HG03280 (cell line): Measurements from ENCODE around the gene NTN3.

ENCODE experiments used
- ATAC-seq: cut with Tn5 transposase; IDR thresholded peaks from one replicate; pipeline ENCODE4 v1.9.1; 2021; ENCODE audit warnings: mild to moderate bottlenecking, moderate library complexity; ENCODE audit not compliant: unreplicated experiment

Gene NTN3

DNA sequence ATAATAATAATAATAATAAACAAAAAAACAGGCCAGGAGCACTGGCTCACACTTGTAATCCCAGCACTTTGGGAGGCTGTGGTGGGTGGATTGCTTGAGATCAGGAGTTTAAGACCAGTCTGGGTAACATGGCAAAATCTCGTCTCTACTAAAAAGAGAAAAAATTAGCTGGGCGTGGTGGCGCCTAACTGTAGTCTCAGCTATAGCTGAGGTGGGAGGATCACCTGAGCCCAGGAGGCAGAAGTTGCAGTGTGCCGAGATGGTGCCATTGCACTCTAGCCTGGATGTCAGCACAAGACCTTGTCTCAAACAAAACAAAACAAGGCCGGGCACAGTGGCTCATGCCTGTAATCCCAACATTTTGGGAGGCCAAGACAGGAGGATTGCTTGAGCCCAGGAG, 23.9 kb downstream of the NTN3 start:
- ATAC-seq: no peak

DNA sequence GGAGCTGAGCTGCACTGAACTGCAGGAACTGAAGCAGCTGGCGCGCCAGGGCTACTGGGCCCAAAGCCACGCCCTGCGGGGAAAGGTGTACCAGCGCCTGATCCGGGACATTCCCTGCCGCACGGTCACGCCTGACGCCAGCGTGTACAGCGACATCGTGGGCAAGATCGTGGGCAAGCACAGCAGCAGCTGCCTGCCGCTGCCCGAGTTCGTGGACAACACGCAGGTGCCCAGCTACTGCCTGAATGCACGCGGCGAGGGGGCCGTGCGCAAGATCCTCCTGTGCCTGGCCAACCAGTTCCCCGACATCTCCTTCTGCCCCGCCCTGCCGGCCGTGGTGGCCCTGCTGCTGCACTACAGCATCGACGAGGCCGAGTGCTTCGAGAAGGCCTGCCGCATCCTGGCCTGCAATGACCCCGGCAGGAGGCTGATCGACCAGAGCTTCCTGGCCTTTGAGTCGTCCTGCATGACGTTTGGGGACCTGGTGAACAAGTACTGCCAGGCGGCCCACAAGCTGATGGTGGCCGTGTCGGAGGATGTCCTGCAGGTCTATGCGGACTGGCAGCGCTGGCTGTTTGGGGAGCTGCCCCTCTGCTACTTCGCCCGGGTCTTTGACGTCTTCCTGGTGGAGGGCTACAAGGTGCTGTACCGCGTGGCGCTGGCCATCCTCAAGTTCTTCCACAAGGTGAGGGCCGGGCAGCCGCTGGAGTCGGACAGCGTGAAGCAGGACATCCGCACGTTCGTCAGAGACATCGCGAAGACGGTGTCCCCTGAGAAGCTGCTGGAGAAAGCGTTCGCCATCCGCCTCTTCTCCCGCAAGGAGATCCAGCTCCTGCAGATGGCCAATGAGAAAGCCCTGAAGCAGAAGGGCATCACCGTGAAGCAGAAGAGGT, 25.4 kb downstream of the NTN3 start:
- no peak for ATAC-seq

DNA sequence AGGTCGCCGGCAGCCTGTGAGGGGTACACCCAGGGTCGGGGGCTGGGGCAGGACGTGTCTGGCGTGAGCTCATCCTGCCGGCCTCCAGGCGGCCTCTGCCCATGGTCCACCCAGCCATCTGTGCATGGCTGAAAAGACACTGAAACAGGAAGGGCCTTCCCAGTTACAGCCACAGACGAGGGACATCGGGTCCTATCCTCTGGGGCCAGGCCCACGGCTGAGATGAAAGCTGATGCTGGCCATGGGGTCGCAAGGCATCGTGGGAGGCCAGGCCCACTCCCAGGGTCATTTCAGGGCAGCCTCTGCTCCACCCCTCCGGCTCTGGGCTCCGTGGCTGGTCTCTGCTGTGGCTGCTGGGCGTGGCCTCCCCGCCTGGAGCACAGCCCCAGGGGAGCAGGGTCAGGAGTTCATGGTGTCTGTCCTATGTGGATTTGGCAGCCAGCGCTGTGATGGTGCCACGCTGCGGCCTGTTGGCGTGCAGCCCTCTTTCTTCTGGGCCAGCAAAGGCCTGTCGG, 26.1 kb downstream of the NTN3 start:
- ATAC-seq: no peak

DNA sequence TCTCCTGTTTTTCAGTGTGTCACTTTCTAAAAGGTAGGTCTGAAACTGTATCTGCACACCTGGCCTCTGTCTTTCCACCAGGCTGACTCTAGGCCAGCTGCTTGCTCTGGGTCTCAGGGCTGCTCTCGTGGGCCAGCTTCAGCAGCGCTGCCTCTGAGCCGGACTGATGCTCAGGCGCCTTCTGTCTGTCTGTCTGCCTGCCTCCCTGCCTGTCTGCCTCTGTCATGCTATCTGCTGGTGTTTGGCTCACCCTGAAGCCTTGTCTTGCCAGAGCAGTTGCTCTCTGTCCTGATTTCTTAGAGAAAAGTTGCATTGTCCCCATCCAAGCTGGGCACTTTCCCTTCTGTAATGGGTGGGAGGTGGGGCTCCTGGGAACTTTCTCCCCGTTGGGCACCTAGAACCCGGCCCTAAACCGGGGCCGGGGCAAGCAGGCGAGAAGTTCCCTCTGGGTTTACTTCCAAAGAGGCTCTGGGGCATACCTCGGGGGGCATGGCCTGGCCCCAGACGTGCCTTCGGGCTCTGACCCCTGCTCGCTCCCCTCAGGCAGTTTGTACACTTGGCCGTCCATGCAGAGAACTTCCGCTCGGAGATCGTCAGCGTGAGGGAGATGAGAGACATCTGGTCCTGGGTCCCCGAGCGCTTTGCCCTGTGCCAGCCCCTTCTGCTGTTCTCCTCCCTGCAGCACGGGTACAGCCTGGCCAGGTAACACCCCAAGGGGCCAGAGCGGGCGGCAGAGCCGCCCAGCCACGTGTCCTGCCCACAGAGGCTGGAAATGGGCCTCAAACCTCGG, 26.8 kb downstream of the NTN3 start:
- no peak for ATAC-seq

DNA sequence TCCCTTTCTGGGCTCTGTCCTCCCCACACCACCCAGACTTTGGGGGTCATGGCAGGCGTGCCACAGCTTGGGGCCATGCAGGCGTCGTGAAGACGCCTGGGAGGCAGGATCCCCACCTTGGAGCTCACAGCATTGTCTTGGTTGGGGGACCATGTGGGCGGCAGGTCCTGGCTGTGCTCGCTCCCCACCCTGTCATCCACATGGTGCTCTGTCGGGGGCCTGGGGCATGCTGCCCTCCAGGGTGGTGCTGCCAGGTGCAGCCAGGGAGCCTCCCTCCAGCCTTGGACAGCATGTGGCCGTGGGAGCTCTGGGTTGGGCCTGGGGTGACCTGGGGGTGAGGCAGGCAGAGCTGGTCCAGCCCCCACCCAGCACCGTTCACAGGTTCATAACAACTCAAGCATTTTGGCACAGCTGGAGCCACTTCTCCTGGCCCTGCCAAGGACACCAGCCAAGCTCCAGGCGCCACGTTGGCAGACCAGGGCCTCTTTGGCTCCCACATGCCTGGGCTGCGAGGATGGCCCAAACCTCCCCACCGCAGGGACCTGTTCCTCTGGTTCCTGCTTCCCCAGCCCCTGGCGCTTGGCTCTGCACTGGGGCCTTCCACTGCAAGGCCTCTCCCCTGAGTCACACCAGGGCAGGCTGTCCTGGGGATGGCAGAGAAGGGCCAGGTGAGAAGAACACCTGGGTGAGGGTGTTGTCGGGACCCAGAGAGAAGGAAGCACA, 27.6 kb downstream of the NTN3 start:
- no peak for ATAC-seq

DNA sequence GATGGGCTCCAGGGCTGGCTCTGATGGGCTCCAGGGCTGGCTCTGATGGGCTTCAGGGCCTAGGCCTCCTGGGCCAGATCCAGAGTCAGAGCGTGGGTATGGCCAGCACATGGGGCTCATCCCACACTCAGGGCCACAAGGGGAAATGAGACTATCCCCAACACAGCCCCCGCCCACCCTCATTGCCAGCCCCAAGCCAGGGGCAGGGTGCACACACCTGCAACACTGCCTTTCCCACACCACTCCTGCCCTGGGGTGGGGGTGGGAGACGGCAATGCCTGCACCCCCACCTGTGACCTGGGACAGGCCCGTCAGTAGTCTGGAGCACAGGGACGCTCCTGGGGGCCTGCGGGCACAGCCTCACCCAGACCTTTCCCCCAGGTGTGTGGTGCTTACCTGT, 28.4 kb downstream of the NTN3 start:
- no peak for ATAC-seq

DNA sequence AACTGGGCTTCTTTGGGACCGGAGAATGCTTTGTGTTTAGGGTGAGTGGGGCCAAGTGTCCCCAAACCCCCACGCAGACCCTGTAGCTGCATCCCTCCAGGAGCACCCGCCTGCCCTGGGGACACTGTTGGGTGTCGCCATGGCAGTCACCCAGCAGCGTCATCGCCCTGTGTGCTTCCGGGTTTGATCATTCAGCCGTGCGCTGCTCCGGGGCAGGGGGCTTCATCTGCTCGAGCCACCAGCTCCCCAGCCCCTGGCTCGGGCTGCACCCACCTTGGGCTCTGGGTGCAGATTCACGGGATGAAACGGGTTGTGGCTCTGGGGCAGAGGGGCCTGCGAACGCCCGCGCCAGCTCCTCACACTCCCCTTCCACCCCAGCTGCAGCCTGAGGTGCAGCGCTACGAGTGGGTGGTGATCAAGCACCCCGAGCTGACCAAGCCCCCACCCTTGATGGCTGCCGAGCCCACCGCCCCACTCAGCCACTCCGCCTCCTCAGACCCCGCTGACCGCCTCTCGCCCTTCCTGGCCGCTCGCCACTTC, 28.9 kb downstream of the NTN3 start:
- ATAC-seq: no peak

DNA sequence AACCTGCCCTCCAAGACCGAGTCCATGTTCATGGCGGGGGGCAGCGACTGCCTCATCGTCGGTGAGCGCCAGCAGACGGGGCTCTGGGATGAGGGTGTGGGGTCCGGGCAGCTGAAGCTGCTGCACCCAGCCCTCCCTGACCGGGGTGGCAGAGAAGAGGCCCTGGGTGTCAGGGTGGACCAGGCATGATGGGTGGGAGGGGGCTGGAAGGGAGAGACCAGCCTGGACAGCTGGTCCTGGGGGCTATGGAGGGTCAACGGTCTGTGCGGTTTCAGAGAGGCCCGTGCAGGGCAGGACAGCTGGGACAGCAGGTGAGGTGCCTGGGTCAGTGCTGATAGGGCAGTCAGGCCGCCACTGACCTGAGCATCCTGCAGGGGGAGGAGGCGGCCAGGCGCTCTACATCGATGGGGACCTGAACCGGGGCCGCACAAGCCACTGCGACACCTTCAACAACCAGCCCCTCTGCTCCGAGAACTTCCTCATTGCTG, 29.4 kb downstream of the NTN3 start:
- ATAC-seq: no peak

DNA sequence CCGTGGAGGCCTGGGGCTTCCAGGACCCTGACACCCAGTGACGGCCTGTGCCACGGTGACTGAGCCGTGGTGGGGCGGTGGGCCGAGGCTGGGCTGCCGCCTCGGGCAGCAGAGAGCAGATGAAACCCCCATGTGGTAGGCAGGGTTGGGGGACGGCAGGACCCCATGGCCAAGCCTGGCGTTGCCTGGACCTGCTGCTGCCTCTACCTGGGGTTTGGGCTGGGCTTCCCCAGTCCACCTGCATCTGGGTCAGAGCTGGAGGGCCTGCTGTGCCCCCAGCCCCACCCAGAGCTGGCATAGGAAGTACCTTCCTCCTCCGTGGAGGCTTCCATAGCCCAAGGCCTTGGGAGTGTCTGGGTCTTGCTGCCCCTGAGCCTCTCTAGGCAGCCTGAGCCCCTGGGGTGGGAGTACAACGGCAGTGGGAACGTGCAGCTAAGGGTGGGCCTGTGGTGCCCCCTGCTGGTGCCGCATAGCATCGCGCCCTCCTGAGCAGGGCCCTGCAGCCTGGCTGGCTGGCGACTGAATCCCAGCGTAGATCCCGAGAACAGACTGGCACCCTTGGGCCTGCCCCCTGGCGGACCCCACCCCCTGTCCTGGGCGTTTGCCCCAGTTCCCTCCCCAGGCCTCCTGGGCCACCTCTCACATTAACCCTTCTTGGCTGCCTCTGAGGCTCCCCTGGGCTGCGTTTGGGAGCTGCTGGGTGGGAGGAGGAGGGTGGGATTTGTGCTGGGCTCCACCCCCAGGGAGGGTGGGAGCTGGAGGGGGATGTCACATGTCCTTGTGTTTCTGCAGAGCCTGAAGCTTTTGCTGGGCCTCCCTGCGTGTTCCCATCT, 30.0 kb downstream of the NTN3 start:
- no peak for ATAC-seq

DNA sequence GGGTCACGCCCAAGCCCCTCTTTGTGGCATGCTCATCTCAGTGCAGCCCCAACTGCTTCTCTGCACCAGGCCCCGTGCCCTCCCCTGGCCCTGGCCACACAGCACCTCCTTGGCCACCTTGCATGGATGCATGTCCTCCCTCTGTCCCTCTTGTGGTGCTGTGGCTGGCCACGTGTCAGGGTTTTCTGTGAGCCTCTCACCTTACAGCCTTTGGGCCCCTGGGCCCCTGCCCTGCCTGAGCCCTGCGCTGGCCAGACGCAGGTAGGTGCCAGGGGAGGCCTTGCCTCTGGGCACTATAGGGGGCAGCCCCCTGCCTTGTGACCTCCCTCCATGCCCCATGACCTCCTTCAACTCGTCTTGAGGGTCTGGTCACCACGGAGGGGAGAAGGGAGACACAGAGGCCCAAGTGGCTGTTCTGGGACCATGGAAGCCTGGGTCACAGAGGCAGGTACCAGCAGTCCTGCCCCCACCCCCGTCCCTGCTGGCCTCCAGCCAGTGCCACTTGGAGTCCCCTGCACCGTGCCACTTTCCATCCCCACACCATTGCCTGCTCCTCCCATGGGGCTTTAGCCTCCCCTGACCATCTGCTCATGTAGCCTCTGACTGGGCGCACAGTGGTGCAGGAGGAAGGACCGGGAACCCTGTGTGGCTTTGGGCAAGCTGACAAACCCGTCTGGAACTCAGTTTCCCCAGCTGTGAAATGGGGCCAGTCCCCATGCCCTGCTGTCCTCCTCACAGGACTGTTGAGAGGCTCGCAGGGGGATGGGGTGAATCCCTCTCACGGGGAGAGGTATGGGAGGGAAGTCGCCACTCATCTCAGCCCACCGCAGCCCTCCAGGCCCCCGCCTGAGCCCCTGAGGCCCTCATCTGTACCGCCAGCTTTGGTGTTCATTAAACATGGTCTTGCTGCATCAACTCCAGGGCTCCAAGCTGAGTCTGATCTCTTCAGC, 31.1 kb downstream of the NTN3 start:
- no peak for ATAC-seq

DNA sequence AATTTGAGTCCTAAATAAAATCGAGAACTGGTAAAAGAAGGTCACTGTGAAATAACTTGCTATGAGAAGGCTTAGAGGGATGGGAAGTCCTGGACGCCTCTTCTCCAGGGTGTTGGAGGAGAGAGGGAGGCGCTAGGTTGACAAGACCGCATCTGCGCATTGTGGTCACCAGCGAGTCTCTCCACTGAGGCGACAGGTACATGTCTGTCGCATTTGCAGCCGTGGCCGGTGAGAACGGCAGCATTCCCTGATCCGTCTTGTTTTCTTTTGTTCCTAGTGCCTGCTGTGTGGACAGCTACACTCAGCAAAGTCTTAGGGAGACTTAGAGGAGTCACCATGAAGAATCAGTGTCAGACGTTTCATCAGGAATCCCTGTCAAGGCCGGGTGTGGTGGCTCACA, 34.6 kb downstream of the NTN3 start:
- ATAC-seq: no peak

DNA sequence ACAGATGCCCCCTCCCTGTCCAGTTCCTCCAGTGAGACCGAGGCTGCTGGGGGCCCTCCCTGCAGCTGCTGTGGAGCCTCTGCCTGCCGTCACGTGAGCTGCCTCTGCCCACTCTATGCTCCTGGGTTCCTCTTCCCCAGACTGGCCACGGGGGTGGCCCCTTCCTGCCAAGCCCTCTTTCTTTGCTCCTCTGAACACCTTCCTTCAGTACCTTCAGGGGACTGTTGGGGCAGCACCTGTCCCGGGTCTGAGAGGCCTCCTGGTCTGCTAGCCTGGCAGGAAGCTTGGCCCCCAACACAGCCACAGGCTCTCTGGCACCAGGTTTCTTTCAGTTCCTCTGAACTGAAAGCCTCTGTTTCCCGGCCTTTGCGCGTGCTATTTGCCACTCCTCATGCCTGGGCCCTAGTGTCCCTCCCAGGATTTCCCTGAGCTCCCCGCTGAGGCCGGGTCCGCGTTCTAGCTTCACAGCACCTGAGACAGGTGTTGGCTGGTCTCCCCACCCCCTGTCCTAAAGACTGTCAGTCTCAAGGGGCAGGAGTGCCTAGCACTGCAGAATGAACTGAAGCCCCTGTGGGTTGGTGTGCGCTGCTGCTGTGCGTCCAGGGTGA, 36.1 kb downstream of the NTN3 start:
- no peak for ATAC-seq

DNA sequence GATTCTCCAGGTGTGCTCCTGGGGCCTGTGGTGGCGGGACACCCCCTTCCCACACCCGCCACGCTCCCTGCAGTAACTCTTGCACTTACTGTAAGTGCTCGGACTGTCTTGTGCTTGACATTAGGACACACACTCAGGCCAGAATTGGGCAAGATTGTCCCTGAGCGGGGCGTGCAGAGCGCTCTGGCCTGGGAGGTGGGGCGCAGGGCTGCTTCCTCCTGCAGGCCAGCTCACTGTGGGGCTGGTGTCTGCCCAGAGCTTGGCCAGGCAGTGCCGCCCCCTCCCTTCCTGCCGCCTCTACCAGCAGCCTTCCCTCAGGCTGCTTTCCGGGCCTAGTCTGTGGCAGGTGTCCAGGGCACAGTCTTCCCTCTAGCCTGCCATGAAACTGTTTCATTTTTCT, 36.6 kb downstream of the NTN3 start:
- no peak for ATAC-seq

DNA sequence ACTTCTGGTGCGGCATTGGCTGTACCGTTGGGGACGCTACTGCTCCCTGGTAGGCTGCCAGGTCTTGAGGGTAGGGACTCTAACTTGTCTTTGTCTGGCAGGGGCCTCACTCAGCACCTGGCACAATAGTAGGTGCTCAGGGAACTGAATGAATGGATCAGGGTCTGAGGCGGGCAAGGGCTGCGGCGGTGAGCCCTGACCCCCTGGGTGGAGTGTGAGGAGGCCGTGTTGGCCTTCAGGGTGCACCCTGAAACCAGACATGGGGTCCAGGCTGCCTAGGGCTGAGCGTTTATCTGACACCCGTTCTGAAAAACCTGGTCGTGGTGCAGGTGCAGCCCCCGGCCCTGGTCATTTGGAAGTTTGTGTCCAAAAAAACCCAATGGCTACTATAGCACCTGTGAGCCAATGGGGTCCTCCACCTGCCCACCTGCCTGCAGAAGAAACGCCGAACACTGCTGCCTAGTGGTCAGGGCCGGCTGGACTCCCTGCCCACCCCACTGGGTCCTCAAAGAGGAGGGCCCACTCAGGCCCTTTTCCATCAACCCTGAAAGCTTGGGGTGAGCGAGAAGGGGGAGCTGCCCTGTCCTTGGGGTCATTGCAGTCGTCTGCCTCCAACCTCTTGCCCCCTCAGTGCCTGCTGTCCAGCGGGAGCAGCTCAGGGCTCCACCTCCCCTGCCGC, 37.8 kb downstream of the NTN3 start:
- no peak for ATAC-seq

DNA sequence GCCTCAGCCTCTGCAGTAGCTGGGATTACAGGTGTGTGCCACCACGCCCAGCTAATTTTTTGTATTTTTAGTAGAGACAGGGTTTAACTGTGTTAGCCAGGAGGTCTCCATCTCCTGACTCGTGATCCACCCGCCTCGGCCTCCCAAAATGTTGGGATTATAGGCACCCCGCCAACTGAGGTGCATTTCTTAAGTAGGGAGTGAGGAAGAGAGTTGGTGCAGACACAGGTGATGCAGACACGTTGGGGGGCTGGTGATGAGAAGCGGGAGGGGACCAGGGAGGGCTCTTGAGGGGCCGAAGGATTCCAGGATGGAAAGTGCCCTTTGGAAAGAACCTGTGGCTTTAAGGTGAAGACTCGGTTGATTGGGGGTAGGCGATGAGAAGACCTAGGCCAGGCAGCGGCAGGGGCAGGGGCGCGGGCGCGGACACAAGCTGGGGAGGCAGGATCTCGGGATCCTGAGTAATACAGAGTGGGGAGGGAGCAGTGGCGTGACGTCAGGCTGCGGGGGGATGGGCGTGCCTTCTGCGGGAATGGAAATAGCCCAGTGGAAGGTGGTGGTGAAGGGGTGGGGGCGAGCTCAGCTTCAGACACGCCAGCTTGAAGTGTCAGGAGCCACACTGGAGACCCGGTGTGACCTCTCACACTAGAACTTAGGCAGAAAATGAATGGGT, 40.2 kb downstream of the NTN3 start:
- no peak for ATAC-seq

DNA sequence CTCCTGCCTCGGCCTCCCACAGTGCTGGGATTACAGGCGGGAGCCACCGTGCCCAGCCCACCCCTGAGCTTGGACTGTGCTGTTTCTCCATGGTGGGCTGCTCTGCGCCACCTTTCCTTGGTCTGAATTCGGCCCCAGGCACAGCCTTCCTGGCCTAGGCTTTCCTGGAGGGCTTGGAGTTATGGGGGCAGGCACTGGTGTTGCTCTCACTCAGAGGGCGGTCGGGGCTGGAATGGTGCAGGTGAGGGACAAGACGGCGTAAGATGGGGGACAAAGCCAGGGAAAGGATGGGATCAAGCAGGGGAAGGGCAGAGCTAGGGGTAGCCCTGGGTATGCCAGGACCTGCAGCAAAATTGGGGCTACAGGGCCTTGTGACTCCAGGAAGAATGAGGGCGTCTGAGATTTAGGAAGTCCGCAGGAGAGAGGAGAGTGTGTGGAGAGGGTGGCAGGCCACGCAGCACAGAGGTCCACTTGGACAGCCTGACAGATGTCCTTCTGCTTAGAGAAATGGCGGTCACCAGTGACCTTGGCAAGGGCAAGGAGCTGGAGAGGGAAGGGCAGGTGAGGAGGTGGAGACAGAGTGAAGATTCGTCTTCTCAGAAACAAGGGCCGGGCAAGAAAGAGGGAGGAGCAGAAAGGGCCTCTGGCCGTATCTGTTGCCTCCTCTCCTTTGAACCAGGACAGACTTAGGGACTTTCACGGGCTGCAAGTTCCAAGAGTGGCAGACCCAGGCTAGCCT, 41.1 kb downstream of the NTN3 start:
- no peak for ATAC-seq
